B cell (primary cell): ENCODE data around the gene EEF1A2.

ENCODE experiments used
- CTCF ChIP-seq: fragments of 200-600 bp; IDR thresholded peaks from one replicate; pipeline ENCODE4 v1.8.0; 2022; ENCODE audit warnings: antibody characterized with exemption, mild to moderate bottlenecking
- EZH2 ChIP-seq: IDR thresholded peaks from 2 replicates; pipeline ENCODE4 v1.6.1; 2012; ENCODE audit warnings: borderline replicate concordance, low read depth, mild to moderate bottlenecking, moderate library complexity, low read length; ENCODE audit not compliant: insufficient read depth, poor library complexity, severe bottlenecking

- no peak for TF ChIP-seq CTCF
- no peak for TF ChIP-seq EZH2
These were observed 35.0 kb upstream of the EEF1A2 start for GRCh38 chr20:63533871-63534393.
